Stimulated activated CD8-positive, alpha-beta memory T cell treated with anti-CD3 and anti-CD28 coated beads, Interleukin-12 subunit alpha, Interleukin-12 subunit beta, amount 100 ng/mL, for 1 hour (primary cell): ENCODE measurements around the gene FBXO41.

Experiments
- DNase-seq: peaks from one replicate; pipeline ENCODE4 v3.0.0-alpha.2; 2020; ENCODE audit warnings: low read depth

FBXO41 gene

GRCh38 chr2:73210696-73211095 is 73.6 kb downstream of the FBXO41 start:
- DNase-seq, result no peak

DNA sequence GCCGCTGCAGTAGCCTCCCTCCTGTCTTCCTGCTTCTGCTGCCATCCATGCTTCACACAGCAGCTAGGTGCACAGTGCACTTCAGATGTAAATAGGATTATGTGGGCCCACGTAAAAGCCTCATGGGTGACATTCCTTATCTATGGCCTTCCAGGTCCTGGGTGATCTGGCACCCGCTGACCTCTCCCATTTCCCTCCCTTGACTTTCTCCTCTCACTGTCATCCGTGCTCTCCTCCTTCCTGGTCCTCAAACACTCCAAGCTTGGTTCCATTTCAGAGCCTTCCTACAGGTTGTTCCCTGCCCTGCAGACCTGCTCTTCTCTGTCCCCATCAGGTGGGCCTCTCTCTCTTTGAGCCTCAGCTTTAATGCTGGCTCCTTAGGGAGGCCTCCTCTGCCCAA is 74.3 kb downstream of the FBXO41 start:
- no peak for DNase-seq

DNA sequence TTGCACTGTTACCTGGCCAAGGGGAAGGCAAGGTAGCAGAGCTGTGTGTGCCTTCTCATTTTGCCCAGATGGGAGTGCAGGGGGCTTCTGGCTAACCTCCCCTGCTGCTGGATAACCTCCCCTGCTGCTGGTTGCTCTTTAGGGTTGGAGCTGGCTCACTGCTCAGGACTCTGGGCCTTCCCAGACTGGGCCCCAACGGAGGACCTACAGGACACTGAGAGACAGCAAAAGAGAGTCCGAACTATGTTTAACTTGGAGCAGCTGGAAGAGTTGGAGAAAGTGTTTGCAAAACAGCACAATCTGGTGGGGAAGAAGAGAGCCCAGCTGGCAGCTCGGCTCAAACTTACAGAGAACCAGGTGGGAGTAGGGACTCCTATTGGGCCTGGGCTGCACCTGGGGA is 76.0 kb downstream of the FBXO41 start:
- no peak for DNase-seq

DNA sequence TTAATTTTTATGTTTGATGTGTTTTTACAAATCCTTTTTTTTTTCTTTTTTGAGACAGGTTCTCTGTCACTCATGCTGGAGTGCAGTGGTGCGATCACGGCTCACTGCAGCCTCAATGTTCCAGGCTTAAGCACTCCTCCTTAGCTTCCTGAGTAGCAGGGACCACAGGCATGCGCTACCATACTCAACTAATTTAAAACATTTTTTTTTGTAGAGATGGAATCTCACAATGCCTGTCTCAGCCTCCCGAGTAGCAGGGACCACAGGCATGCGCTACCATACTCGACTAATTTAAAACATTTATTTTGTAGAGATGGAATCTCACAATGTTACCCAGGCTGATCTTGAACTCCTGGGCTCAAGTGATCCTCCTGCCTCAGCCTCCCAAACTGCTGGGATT is 78.7 kb downstream of the FBXO41 start:
- DNase-seq, result no peak
